Stimulated activated naive CD8-positive, alpha-beta T cell treated with anti-CD3 and anti-CD28 coated beads, Interleukin-15, Interleukin-2, amounts not matched to agents 100 ng/mL and 50 ng/mL, for 24 hours (primary cell): ENCODE measurements around the gene CHRNA1.

Source experiments
- H3K27ac Mint-ChIP-seq: one replicate; pipeline ENCODE4 v1.8.0; 2021; ENCODE audit warnings: mild to moderate bottlenecking, mixed read lengths
- H3K27me3 Mint-ChIP-seq: one replicate; pipeline ENCODE4 v1.8.0; 2021; ENCODE audit warnings: mixed read lengths
- H3K36me3 Mint-ChIP-seq: one replicate; pipeline ENCODE4 v1.8.0; 2021; ENCODE audit warnings: low read depth, mixed read lengths
- H3K4me1 Mint-ChIP-seq: one replicate; pipeline ENCODE4 v1.8.0; 2021; ENCODE audit warnings: low read depth, mixed read lengths
- H3K4me3 Mint-ChIP-seq: one replicate; pipeline ENCODE4 v1.8.0; 2021; ENCODE audit warnings: mild to moderate bottlenecking, mixed read lengths
- H3K9me3 Mint-ChIP-seq: one replicate; pipeline ENCODE4 v1.8.0; 2021; ENCODE audit warnings: mixed read lengths

The CHRNA1 gene

GRCh38 chr2:174764280-174765255, at the start of gene CHRNA1:
CHRNA1 (minus strand) TSS chr2:174764472; CDS start chr2:174764394, 78 bp downstream.
- Mint-ChIP-seq H3K9me3 (no peaks in the 10 kb centered on the region), H3K27ac (no peak within 1 kb of the TSS), H3K4me3 (no peak within 1 kb of the TSS)

GRCh38 chr2:174812037-174812436, 47.8 kb upstream of the CHRNA1 start:
- Mint-ChIP-seq H3K9me3 (peaks cover 6% of the 10 kb centered on the region), H3K27ac (no peak overlapping the region), H3K4me3 (no peak overlapping the region), H3K36me3 (no peaks in the 10 kb centered on the region), H3K27me3 (no peaks in the 10 kb centered on the region), H3K4me1 (peaks cover 11% of the 10 kb centered on the region)

More at GRCh38 chr2:174764280-174765255, at the start of gene CHRNA1:
- Mint-ChIP-seq H3K36me3 (no peaks in the 10 kb centered on the region), H3K4me1 (peaks cover 4% of the 10 kb centered on the region), H3K27me3 (peaks cover 3% of the 10 kb centered on the region)

- Mint-ChIP-seq H3K9me3 (no peaks in the 10 kb centered on the region), H3K36me3 (no peaks in the 10 kb centered on the region), H3K27me3 (peaks cover 5% of the 10 kb centered on the region), H3K4me1 (peaks cover 11% of the 10 kb centered on the region), H3K27ac (no peak overlapping the region), H3K4me3 (no peak overlapping the region)
Observed at GRCh38 chr2:174807931-174808330, 43.7 kb upstream of the CHRNA1 start.

- H3K27ac Mint-ChIP-seq = no peak overlapping the region
- H3K27me3 Mint-ChIP-seq = peaks cover 5% of the 10 kb centered on the region
- no peaks in the 10 kb centered on the region for H3K9me3 Mint-ChIP-seq
- peaks cover 11% of the 10 kb centered on the region for H3K4me1 Mint-ChIP-seq
- H3K36me3 Mint-ChIP-seq = no peaks in the 10 kb centered on the region
- H3K4me3 Mint-ChIP-seq = no peak overlapping the region
Observed at GRCh38 chr2:174805803-174806202, 41.5 kb upstream of the CHRNA1 start.

GRCh38 chr2:174802459-174802858, 38.2 kb upstream of the CHRNA1 start:
- no peak overlapping the region for H3K27ac Mint-ChIP-seq
- H3K36me3 Mint-ChIP-seq = no peaks in the 10 kb centered on the region
- peaks cover 5% of the 10 kb centered on the region for H3K27me3 Mint-ChIP-seq
- no peaks in the 10 kb centered on the region for H3K9me3 Mint-ChIP-seq
- H3K4me1 Mint-ChIP-seq = peaks cover 5% of the 10 kb centered on the region
- no peak overlapping the region for H3K4me3 Mint-ChIP-seq

- Mint-ChIP-seq H3K4me1 (peaks cover 22% of the 10 kb centered on the region), H3K27ac (no peak overlapping the region), H3K9me3 (no peaks in the 10 kb centered on the region), H3K27me3 (peaks cover 5% of the 10 kb centered on the region), H3K36me3 (no peaks in the 10 kb centered on the region), H3K4me3 (no peak overlapping the region)
Observed at GRCh38 chr2:174800436-174801205, 36.3 kb upstream of the CHRNA1 start.

- Mint-ChIP-seq H3K4me1 (peaks cover 37% of the 10 kb centered on the region), H3K27ac (no peak overlapping the region), H3K4me3 (no peak overlapping the region), H3K9me3 (no peaks in the 10 kb centered on the region), H3K27me3 (no peaks in the 10 kb centered on the region), H3K36me3 (no peaks in the 10 kb centered on the region)
Observed at GRCh38 chr2:174798801-174799200, 34.5 kb upstream of the CHRNA1 start.

GRCh38 chr2:174797781-174798276, 33.6 kb upstream of the CHRNA1 start:
- H3K36me3 Mint-ChIP-seq = no peaks in the 10 kb centered on the region
- no peaks in the 10 kb centered on the region for H3K9me3 Mint-ChIP-seq
- H3K27ac Mint-ChIP-seq = no peak overlapping the region
- H3K4me1 Mint-ChIP-seq = peaks cover 37% of the 10 kb centered on the region
- H3K4me3 Mint-ChIP-seq = no peak overlapping the region
- H3K27me3 Mint-ChIP-seq = no peaks in the 10 kb centered on the region

GRCh38 chr2:174796319-174796771, 32.1 kb upstream of the CHRNA1 start:
- Mint-ChIP-seq H3K36me3 (no peaks in the 10 kb centered on the region), H3K4me1 (peaks cover 37% of the 10 kb centered on the region), H3K9me3 (no peaks in the 10 kb centered on the region), H3K4me3 (peak overlapping the region; percentile 68), H3K27ac (peak overlapping the region; percentile 99), H3K27me3 (no peaks in the 10 kb centered on the region)

- no peaks in the 10 kb centered on the region for H3K27me3 Mint-ChIP-seq
- H3K9me3 Mint-ChIP-seq = no peaks in the 10 kb centered on the region
- H3K36me3 Mint-ChIP-seq = no peaks in the 10 kb centered on the region
- H3K27ac Mint-ChIP-seq = peak overlapping the region; percentile 86
- H3K4me3 Mint-ChIP-seq = peak overlapping the region; percentile 3
- H3K4me1 Mint-ChIP-seq = peaks cover 37% of the 10 kb centered on the region
Observed at GRCh38 chr2:174794851-174795374, 30.6 kb upstream of the CHRNA1 start.

- H3K27me3 Mint-ChIP-seq = no peaks in the 10 kb centered on the region
- H3K4me3 Mint-ChIP-seq = no peak overlapping the region
- peak overlapping the region; percentile 2 for H3K27ac Mint-ChIP-seq
- H3K9me3 Mint-ChIP-seq = no peaks in the 10 kb centered on the region
- no peaks in the 10 kb centered on the region for H3K36me3 Mint-ChIP-seq
- H3K4me1 Mint-ChIP-seq = peaks cover 49% of the 10 kb centered on the region
Observed at GRCh38 chr2:174792309-174793025, 28.2 kb upstream of the CHRNA1 start.

GRCh38 chr2:174791746-174792280, 27.5 kb upstream of the CHRNA1 start:
- Mint-ChIP-seq H3K4me3 (no peak overlapping the region), H3K36me3 (no peaks in the 10 kb centered on the region), H3K4me1 (peaks cover 50% of the 10 kb centered on the region), H3K27ac (no peak overlapping the region), H3K9me3 (no peaks in the 10 kb centered on the region), H3K27me3 (no peaks in the 10 kb centered on the region)

GRCh38 chr2:174791020-174791419, 26.7 kb upstream of the CHRNA1 start:
- Mint-ChIP-seq H3K36me3 (no peaks in the 10 kb centered on the region), H3K4me1 (peaks cover 42% of the 10 kb centered on the region), H3K4me3 (no peak overlapping the region), H3K27me3 (no peaks in the 10 kb centered on the region), H3K27ac (no peak overlapping the region), H3K9me3 (no peaks in the 10 kb centered on the region)

- Mint-ChIP-seq H3K27me3 (no peaks in the 10 kb centered on the region), H3K27ac (peak overlapping the region; percentile 63), H3K9me3 (no peaks in the 10 kb centered on the region)
Observed at GRCh38 chr2:174789001-174789400, 24.7 kb upstream of the CHRNA1 start.

More at GRCh38 chr2:174789001-174789400, 24.7 kb upstream of the CHRNA1 start:
- Mint-ChIP-seq H3K4me3 (no peak overlapping the region), H3K36me3 (no peaks in the 10 kb centered on the region), H3K4me1 (peaks cover 23% of the 10 kb centered on the region)
